SK-N-SH (cell line): ENCODE measurements around the gene GCM1. TPM values are rescaled to one million over a fixed set of nuclear protein-coding genes. Genes with fewer than 3 reads are reported as not detected.

Source experiments
- CTCF ChIA-PET: fragments of 300-600, 350-600 bp; formaldehyde crosslinking; extraction: SDS; loops from one replicate; lab custom pipeline; 2021; lab: Yijun Ruan, JAX
- POLR2A ChIA-PET: fragments of 350-600 bp; sonication (Branson Sonifier 250); formaldehyde crosslinking; extraction: SDS; loops from one replicate; lab custom pipeline; 2020; ENCODE audit warnings: antibody characterized with exemption, inconsistent platforms; lab: Yijun Ruan, JAX
- DNase-seq: peaks from one replicate; pipeline ENCODE4 v3.0.0; 2012
- H2AFZ ChIP-seq: fragments of 200-600 bp; sonication (generic); 2 replicates; pipeline ENCODE4 v1.8.1; 2016; ENCODE audit warnings: antibody characterized with exemption, mild to moderate bottlenecking, low read depth
- H3F3A ChIP-seq: fragments of 200-600 bp; sonication (generic); replicated peaks from 2 replicates; pipeline ENCODE3; 2016; ENCODE audit warnings: antibody characterized with exemption, mild to moderate bottlenecking; ENCODE audit not compliant: insufficient read depth
- H3K27ac ChIP-seq, 2 experiments: fragments of 200-500 bp in 1 of 2; fragments of 200-600 bp in 1 of 2; sonication (Bioruptor generic) in 1 of 2; sonication (generic), shearing (Covaris generic) in 1 of 2; 2 replicates each; pipeline versions ENCODE4 v1.5.1 to v1.6.1; 2014 to 2016; ENCODE audit warnings: low read depth in 2 of 2, inconsistent platforms in 1 of 2, low read length in 1 of 2, mild to moderate bottlenecking in 1 of 2, mixed read lengths in 1 of 2
- H3K27me3 ChIP-seq: fragments of 200-600 bp; sonication (generic), shearing (Covaris generic); 2 replicates; pipeline ENCODE4 v1.6.1; 2016; ENCODE audit warnings: mixed run types; ENCODE audit not compliant: insufficient read depth
- H3K36me3 ChIP-seq, 2 experiments: fragments of 200-500 bp in 1 of 2; fragments of 200-600 bp in 1 of 2; sonication (Bioruptor generic) in 1 of 2; sonication (generic) in 1 of 2; replicated peaks in 1 of 2; 2 replicates each; pipeline versions ENCODE3 to v1.5.1; 2014 to 2016; ENCODE audit warnings: low read length in 1 of 2, mild to moderate bottlenecking in 1 of 2; ENCODE audit not compliant: insufficient read depth in 2 of 2, control insufficient read depth in 1 of 2
- H3K4me1 ChIP-seq, 2 experiments: fragments of 200-500 bp in 1 of 2; fragments of 200-600 bp in 1 of 2; sonication (Bioruptor generic) in 1 of 2; sonication (generic), shearing (Covaris generic) in 1 of 2; 2 replicates each; pipeline versions ENCODE4 v1.5.1 to v1.6.1; 2014 to 2016; ENCODE audit warnings: low read depth in 1 of 2, low read length in 1 of 2, mixed run types in 1 of 2; ENCODE audit not compliant: insufficient read depth in 2 of 2, control insufficient read depth in 1 of 2
- H3K4me2 ChIP-seq: fragments of 200-600 bp; sonication (generic), shearing (Covaris generic); 2 replicates; pipeline ENCODE4 v1.6.1; 2017; ENCODE audit warnings: mixed run types
- H3K4me3 ChIP-seq, 2 experiments: fragments of 200-500 bp in 1 of 2; fragments of 200-600 bp in 1 of 2; sonication (Bioruptor generic) in 1 of 2; sonication (generic), shearing (Covaris generic) in 1 of 2; 2 replicates each; pipeline versions ENCODE4 v1.5.1 to v1.8.1; 2014 to 2016; ENCODE audit warnings: low read depth in 2 of 2, inconsistent platforms in 1 of 2, low read length in 1 of 2, mild to moderate bottlenecking in 1 of 2, mixed read lengths in 1 of 2, moderate library complexity in 1 of 2
- H3K79me2 ChIP-seq: fragments of 200-600 bp; sonication (generic); 2 replicates; pipeline ENCODE4 v1.8.1; 2017; ENCODE audit warnings: mild to moderate bottlenecking; ENCODE audit not compliant: insufficient read depth
- H3K9ac ChIP-seq: fragments of 200-600 bp; sonication (generic); 2 replicates; pipeline ENCODE4 v1.6.1; 2017; ENCODE audit warnings: mixed run types
- H3K9me2 ChIP-seq: fragments of 200-600 bp; sonication (generic); 2 replicates; pipeline ENCODE4 v1.6.1; 2017; ENCODE audit warnings: mixed run types
- H3K9me3 ChIP-seq: fragments of 200-600 bp; sonication (generic); 2 replicates; pipeline ENCODE4 v1.6.1; 2017; ENCODE audit warnings: mixed run types, mild to moderate bottlenecking, moderate library complexity
- H4K20me1 ChIP-seq: fragments of 200-600 bp; sonication (generic); 2 replicates; pipeline ENCODE4 v1.6.1; 2017; ENCODE audit warnings: mild to moderate bottlenecking, mixed run types; ENCODE audit not compliant: insufficient read depth
- CHD2 ChIP-seq: fragments of 150-350 bp; IDR thresholded peaks from 2 replicates; pipeline ENCODE4 v1.6.1; 2018; ENCODE audit warnings: low read length; ENCODE audit not compliant: partially characterized antibody
- FOSL2 ChIP-seq: IDR thresholded peaks from 2 replicates; pipeline ENCODE4 v1.4.0; 2012; ENCODE audit warnings: low read depth, mild to moderate bottlenecking, moderate library complexity, borderline replicate concordance
- MXI1 ChIP-seq: IDR thresholded peaks from 2 replicates; pipeline ENCODE4 v1.6.1; 2012; ENCODE audit warnings: mild to moderate bottlenecking, low read depth, low read length, improper control_type of control experiment
- NFIC ChIP-seq: IDR thresholded peaks from 2 replicates; pipeline ENCODE4 v1.4.0; 2012; ENCODE audit warnings: borderline replicate concordance
- RXRA ChIP-seq: IDR thresholded peaks from 2 replicates; pipeline ENCODE4 v1.4.0; 2012; ENCODE audit warnings: low read depth, mild to moderate bottlenecking, borderline replicate concordance
- SIN3A ChIP-seq: IDR thresholded peaks from 2 replicates; pipeline ENCODE4 v1.6.1; 2012; ENCODE audit warnings: low read depth, mild to moderate bottlenecking, low read length, moderate library complexity, borderline replicate concordance
- WGBS: methylation state at CpG from one replicate; pipeline ENCODE4 v1.1.6; 2017; ENCODE audit warnings: low lambda C conversion rate; 5-methylcytosine and 5-hydroxymethylcytosine counted together
- polyA plus RNA-seq, 3 experiments: library from polyadenylated mRNA; depleted of rRNA; stranded (reverse); fragments of >200 nt; gene quantifications; 2 replicates each; pipeline ENCODE4 v1.2.3, GENCODE V29; 2012
- TF ChIP-seq, protein P1 (sequence below): fragments of 200-600 bp; sonication (generic); IDR thresholded peaks from 2 replicates; pipeline ENCODE4 v1.6.1; 2017; ENCODE audit warnings: antibody characterized with exemption, mild to moderate bottlenecking, moderate library complexity
- TF ChIP-seq, protein P2 (sequence below): fragments of 150-350 bp; IDR thresholded peaks from 2 replicates; pipeline ENCODE4 v1.6.1; 2016; ENCODE audit warnings: mild to moderate bottlenecking, low read depth, low read length
- TF ChIP-seq, protein P3 (sequence below): IDR thresholded peaks from 2 replicates; pipeline ENCODE4 v1.6.1; 2012; ENCODE audit warnings: mild to moderate bottlenecking, low read depth, low read length, moderate library complexity

Gene GCM1, protein sequence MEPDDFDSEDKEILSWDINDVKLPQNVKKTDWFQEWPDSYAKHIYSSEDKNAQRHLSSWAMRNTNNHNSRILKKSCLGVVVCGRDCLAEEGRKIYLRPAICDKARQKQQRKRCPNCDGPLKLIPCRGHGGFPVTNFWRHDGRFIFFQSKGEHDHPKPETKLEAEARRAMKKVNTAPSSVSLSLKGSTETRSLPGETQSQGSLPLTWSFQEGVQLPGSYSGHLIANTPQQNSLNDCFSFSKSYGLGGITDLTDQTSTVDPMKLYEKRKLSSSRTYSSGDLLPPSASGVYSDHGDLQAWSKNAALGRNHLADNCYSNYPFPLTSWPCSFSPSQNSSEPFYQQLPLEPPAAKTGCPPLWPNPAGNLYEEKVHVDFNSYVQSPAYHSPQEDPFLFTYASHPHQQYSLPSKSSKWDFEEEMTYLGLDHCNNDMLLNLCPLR
- not detected in 2 replicates for polyA plus RNA-seq (2012; rRNA removed)
- polyA plus RNA-seq (2012; cell fraction: cytosol; rRNA removed), result not detected in 2 replicates
- polyA plus RNA-seq (2012; cell fraction: nucleus; rRNA removed), result not detected in 2 replicates

DNA sequence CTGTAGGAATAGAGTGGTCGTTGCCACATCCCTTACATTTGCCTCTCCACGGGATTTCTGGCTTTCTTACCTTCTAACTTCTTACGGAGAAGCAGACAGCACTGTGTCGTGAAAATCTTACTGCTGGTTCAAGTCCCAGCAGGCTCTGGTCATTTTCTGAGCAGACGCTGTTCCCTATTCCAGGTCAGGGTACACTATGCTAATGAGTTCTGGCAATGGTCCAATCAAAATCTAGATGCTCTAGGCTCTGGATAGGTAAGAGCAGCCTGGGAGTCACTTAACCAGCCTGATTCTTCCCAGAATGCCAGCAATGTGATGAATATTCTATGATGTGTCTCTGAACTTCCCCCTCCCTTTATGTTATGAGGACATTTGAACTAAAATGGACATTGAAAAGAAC lies at the start of gene GCM1:
Gene GCM1, minus strand, starts transcription at position 158 of the 400 bp plus-strand sequence. CDS start 3,209 bp downstream, outside the sequence.
- Histone ChIP-seq H3K9ac (no peak within 1 kb of the TSS), H3K9me3 (no peaks in the 10 kb centered on the region), H4K20me1 (no peaks in the 10 kb centered on the region), H3K79me2 (no peaks in the 10 kb centered on the region), H3K4me2 (no peak within 1 kb of the TSS), H2AFZ (no peak within 1 kb of the TSS), H3F3A (no peaks in the 10 kb centered on the region), H3K27me3 (peaks cover 32% of the 10 kb centered on the region; the same call in 1 of the 2 replicates), H3K36me3 (no peaks in the 10 kb centered on the region), H3K4me1 (no peaks in the 10 kb centered on the region), H3K9me2 (no peaks in the 10 kb centered on the region), H3K27ac (no peak within 1 kb of the TSS), H3K4me3 (no peak within 1 kb of the TSS)
- TF ChIP-seq NFIC (no peak), RXRA (no peak), SIN3A (no peak), MXI1 (no peak), FOSL2 (no peak), CHD2 (no peak)
- TF ChIP-seq, protein P1, sequence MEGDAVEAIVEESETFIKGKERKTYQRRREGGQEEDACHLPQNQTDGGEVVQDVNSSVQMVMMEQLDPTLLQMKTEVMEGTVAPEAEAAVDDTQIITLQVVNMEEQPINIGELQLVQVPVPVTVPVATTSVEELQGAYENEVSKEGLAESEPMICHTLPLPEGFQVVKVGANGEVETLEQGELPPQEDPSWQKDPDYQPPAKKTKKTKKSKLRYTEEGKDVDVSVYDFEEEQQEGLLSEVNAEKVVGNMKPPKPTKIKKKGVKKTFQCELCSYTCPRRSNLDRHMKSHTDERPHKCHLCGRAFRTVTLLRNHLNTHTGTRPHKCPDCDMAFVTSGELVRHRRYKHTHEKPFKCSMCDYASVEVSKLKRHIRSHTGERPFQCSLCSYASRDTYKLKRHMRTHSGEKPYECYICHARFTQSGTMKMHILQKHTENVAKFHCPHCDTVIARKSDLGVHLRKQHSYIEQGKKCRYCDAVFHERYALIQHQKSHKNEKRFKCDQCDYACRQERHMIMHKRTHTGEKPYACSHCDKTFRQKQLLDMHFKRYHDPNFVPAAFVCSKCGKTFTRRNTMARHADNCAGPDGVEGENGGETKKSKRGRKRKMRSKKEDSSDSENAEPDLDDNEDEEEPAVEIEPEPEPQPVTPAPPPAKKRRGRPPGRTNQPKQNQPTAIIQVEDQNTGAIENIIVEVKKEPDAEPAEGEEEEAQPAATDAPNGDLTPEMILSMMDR, result no peak
- TF ChIP-seq, protein P2, sequence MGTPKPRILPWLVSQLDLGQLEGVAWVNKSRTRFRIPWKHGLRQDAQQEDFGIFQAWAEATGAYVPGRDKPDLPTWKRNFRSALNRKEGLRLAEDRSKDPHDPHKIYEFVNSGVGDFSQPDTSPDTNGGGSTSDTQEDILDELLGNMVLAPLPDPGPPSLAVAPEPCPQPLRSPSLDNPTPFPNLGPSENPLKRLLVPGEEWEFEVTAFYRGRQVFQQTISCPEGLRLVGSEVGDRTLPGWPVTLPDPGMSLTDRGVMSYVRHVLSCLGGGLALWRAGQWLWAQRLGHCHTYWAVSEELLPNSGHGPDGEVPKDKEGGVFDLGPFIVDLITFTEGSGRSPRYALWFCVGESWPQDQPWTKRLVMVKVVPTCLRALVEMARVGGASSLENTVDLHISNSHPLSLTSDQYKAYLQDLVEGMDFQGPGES, result no peak
- TF ChIP-seq, protein P3, sequence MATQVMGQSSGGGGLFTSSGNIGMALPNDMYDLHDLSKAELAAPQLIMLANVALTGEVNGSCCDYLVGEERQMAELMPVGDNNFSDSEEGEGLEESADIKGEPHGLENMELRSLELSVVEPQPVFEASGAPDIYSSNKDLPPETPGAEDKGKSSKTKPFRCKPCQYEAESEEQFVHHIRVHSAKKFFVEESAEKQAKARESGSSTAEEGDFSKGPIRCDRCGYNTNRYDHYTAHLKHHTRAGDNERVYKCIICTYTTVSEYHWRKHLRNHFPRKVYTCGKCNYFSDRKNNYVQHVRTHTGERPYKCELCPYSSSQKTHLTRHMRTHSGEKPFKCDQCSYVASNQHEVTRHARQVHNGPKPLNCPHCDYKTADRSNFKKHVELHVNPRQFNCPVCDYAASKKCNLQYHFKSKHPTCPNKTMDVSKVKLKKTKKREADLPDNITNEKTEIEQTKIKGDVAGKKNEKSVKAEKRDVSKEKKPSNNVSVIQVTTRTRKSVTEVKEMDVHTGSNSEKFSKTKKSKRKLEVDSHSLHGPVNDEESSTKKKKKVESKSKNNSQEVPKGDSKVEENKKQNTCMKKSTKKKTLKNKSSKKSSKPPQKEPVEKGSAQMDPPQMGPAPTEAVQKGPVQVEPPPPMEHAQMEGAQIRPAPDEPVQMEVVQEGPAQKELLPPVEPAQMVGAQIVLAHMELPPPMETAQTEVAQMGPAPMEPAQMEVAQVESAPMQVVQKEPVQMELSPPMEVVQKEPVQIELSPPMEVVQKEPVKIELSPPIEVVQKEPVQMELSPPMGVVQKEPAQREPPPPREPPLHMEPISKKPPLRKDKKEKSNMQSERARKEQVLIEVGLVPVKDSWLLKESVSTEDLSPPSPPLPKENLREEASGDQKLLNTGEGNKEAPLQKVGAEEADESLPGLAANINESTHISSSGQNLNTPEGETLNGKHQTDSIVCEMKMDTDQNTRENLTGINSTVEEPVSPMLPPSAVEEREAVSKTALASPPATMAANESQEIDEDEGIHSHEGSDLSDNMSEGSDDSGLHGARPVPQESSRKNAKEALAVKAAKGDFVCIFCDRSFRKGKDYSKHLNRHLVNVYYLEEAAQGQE, result no peak
- WGBS, result 28% methylated on average over 5 of the region's 5 CpGs
- no peak for DNase-seq
- POLR2A ChIA-PET, result no interaction called here
- CTCF ChIA-PET, result no interaction called here
